ENCODE results near the gene DENND2D.
A peak's percentile ranks its signal among the peaks of the same experiment; 100 is the strongest.

Gene DENND2D

GRCh38 chr1:111147948-111148347 is 52.5 kb downstream of the DENND2D start:
- DNase-seq = no peak
- intact Hi-C loops (cut with DNase I) = loop anchor here (10.0 kb wide), 1 partner anchor 183 kb away; the partner anchor contains the start of gene LRIF1

- no peak for DNase-seq
- intact Hi-C loops (cut with DNase I) = loop anchor here (10.0 kb wide), 1 partner anchor 181 kb away; the partner anchor contains the start of gene LRIF1
Measured at GRCh38 chr1:111145963-111146768, 54.3 kb downstream of the DENND2D start.

- intact Hi-C loops (cut with DNase I) = loop anchor here (10.0 kb wide), 1 partner anchor 181 kb away; the partner anchor contains the start of gene LRIF1
- DNase-seq = no peak
Measured at GRCh38 chr1:111145542-111145941, 54.9 kb downstream of the DENND2D start.

GRCh38 chr1:111142356-111142975 is 58.0 kb downstream of the DENND2D start:
- intact Hi-C loops (cut with DNase I) = loop anchor here (10.0 kb wide), 1 partner anchor 178 kb away; the partner anchor contains the start of gene LRIF1

GRCh38 chr1:111141245-111142220 is 58.9 kb downstream of the DENND2D start:
- DNase-seq = no peak
- intact Hi-C loops (cut with DNase I) = loop anchor here (10.0 kb wide), 1 partner anchor 177 kb away; the partner anchor contains the start of gene LRIF1

More at GRCh38 chr1:111142356-111142975, 58.0 kb downstream of the DENND2D start:
- no peak for DNase-seq

GRCh38 chr1:111140680-111140967 is 59.8 kb downstream of the DENND2D start:
- intact Hi-C loops (cut with DNase I) = loop anchor here (10.0 kb wide), 1 partner anchor 176 kb away; the partner anchor contains the start of gene LRIF1
- DNase-seq = peak in 1 of 42 donors; percentile 23

GRCh38 chr1:111139956-111140679 is 60.3 kb downstream of the DENND2D start, which contains the start of the genes CEPT1 and DRAM2:
Gene CEPT1 (plus strand): TSS chr1:111140223. CDS start chr1:111147715, 7,492 bp downstream.
Gene DRAM2 (minus strand): TSS chr1:111140093. CDS start chr1:111131554, 8,539 bp downstream.
- intact Hi-C loops (cut with DNase I) = loop anchor here (10.0 kb wide), 1 partner anchor 175 kb away; the partner anchor contains the start of gene LRIF1

GRCh38 chr1:111139324-111139955 is 61.0 kb downstream of the DENND2D start:
- intact Hi-C loops (cut with DNase I) = no loop called here
- peak in 41 of 42 donors; percentile 4 to 75 (median 47) for DNase-seq

More at GRCh38 chr1:111139956-111140679, 60.3 kb downstream of the DENND2D start, which contains the start of the genes CEPT1 and DRAM2:
- DNase-seq = peak; percentile 89 to 99 (median 96)
